GM12878 (cell line): ENCODE data around the gene PRKCE. TPM values are rescaled to one million over a fixed set of nuclear protein-coding genes. Genes with fewer than 3 reads are reported as not detected.

Source experiments
- DPF2 ChIP-seq: fragments of 450-650 bp; IDR thresholded peaks from 2 replicates; pipeline ENCODE4 v1.6.1; 2017; ENCODE audit warnings: mild to moderate bottlenecking
- MXI1 ChIP-seq: fragments of 150-350 bp; IDR thresholded peaks from 2 replicates; pipeline ENCODE4 v1.6.1; 2011; ENCODE audit warnings: low read depth, mild to moderate bottlenecking, inconsistent platforms, low read length, improper control_type of control experiment
- RFX5 ChIP-seq: IDR thresholded peaks from 2 replicates; pipeline ENCODE4 v1.6.1; 2011; ENCODE audit warnings: low read depth, low read length, improper control_type of control experiment
- SMAD1 ChIP-seq: fragments of 450-650 bp; IDR thresholded peaks from 2 replicates; pipeline ENCODE4 v1.6.1; 2018; ENCODE audit warnings: mild to moderate bottlenecking, low read depth; ENCODE audit not compliant: partially characterized antibody
- SPI1 ChIP-seq: IDR thresholded peaks from 2 replicates; pipeline ENCODE4 v1.6.1; 2011; ENCODE audit warnings: low read depth, mild to moderate bottlenecking, low read length, moderate library complexity, borderline replicate concordance; ENCODE audit not compliant: insufficient read depth
- TCF7 ChIP-seq: IDR thresholded peaks from 2 replicates; pipeline ENCODE4 v1.6.1; 2014; ENCODE audit warnings: antibody characterized with exemption, borderline replicate concordance
- polyA plus RNA-seq, 11 experiments: library from polyadenylated mRNA; depleted of rRNA in 4 of 11; unstranded in 6 of 11; stranded (reverse) in 5 of 11; fragments of >200 nt; fragmentation: Nextera tagmentation in 4 of 11; fragmentation: Illumina TruSeq in 1 of 11; extraction: Ambion mirVana in 4 of 11; extraction: Trizol in 1 of 11; gene quantifications; 1 replicate in 1 of 11; 2 replicates in 10 of 11; pipeline versions ENCODE4 v1.2.1 to v1.2.3, GENCODE V29; 2011 to 2016; ENCODE audit warnings: inconsistent platforms in 2 of 11, missing spikeins in 2 of 11, low read depth in 1 of 11
- total RNA-seq, 4 experiments: library from RNA; depleted of rRNA in 3 of 4; stranded (reverse); fragments of >200 nt in 3 of 4; fragmentation: Illumina TruSeq in 1 of 4; extraction: Trizol in 1 of 4; gene quantifications; 2 replicates each; pipeline versions ENCODE4 v1.2.1 to v1.2.3, GENCODE V29; 2013 to 2021
- TF ChIP-seq, protein P1 (sequence below): fragments of 450-650 bp; IDR thresholded peaks from 2 replicates; pipeline ENCODE4 v1.6.1; 2017; ENCODE audit warnings: mild to moderate bottlenecking, moderate library complexity
- TF ChIP-seq, protein P2 (sequence below): fragments of 450-650 bp; formaldehyde crosslinking; IDR thresholded peaks from 2 replicates; pipeline ENCODE4 v1.4.0; 2022; ENCODE audit warnings: mild to moderate bottlenecking, moderate library complexity
- TF ChIP-seq, protein P3 (sequence below): IDR thresholded peaks from 2 replicates; pipeline ENCODE4 v1.6.1; 2012; ENCODE audit warnings: improper control_type of control experiment, low read depth, low read length; ENCODE audit not compliant: insufficient replicate concordance

PRKCE gene
- total and polyA plus RNA-seq, 10 of the 15 experiments (the other 5 are each of a cell fraction or from before 2014, with no cell fraction given) = 2.6 to 28.2 (median 11.3) TPM

DNA sequence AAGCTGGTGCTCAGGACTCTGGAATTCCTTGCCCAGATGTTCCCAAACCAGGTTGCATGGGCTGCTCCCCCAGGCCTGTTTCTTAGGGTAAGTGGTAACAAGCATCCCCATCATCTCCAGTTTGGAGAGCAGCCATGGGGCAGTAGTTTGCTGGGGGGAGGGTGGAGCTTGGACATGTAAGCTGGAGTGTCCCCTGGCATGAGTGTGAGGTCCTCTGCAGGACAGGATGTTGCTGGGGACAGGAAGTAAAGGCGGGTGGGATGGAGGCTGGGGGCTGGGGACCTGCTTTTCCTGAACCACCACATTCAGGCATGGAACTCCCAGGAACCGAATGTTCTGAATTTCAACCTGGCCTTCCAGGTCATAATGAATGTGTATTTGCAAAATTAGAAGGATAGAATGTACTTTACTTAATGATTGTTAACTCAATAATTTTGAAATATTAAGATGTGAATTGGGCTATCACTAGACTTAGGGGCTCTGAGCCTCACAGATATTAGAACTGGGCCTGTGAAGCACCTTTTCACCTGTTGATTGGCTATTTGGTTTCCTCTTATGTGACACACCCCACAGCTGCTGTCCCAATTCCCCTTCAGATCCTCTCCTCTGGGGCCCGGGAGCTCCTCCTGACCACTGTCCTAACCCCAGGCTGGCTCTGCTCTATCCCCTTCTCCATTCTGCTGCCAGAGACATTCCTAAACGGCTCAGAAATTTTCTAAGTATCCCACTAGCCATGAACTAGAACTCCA lies 579.4 kb downstream of the PRKCE start (continued):
- TF ChIP-seq, protein P1, sequence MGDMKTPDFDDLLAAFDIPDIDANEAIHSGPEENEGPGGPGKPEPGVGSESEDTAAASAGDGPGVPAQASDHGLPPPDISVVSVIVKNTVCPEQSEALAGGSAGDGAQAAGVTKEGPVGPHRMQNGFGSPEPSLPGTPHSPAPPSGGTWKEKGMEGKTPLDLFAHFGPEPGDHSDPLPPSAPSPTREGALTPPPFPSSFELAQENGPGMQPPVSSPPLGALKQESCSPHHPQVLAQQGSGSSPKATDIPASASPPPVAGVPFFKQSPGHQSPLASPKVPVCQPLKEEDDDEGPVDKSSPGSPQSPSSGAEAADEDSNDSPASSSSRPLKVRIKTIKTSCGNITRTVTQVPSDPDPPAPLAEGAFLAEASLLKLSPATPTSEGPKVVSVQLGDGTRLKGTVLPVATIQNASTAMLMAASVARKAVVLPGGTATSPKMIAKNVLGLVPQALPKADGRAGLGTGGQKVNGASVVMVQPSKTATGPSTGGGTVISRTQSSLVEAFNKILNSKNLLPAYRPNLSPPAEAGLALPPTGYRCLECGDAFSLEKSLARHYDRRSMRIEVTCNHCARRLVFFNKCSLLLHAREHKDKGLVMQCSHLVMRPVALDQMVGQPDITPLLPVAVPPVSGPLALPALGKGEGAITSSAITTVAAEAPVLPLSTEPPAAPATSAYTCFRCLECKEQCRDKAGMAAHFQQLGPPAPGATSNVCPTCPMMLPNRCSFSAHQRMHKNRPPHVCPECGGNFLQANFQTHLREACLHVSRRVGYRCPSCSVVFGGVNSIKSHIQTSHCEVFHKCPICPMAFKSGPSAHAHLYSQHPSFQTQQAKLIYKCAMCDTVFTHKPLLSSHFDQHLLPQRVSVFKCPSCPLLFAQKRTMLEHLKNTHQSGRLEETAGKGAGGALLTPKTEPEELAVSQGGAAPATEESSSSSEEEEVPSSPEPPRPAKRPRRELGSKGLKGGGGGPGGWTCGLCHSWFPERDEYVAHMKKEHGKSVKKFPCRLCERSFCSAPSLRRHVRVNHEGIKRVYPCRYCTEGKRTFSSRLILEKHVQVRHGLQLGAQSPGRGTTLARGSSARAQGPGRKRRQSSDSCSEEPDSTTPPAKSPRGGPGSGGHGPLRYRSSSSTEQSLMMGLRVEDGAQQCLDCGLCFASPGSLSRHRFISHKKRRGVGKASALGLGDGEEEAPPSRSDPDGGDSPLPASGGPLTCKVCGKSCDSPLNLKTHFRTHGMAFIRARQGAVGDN = no peak
- TF ChIP-seq SMAD1 (no peak), DPF2 (no peak), MXI1 (no peak), SPI1 (no peak), RFX5 (no peak), TCF7 (no peak)
- TF ChIP-seq, protein P2, sequence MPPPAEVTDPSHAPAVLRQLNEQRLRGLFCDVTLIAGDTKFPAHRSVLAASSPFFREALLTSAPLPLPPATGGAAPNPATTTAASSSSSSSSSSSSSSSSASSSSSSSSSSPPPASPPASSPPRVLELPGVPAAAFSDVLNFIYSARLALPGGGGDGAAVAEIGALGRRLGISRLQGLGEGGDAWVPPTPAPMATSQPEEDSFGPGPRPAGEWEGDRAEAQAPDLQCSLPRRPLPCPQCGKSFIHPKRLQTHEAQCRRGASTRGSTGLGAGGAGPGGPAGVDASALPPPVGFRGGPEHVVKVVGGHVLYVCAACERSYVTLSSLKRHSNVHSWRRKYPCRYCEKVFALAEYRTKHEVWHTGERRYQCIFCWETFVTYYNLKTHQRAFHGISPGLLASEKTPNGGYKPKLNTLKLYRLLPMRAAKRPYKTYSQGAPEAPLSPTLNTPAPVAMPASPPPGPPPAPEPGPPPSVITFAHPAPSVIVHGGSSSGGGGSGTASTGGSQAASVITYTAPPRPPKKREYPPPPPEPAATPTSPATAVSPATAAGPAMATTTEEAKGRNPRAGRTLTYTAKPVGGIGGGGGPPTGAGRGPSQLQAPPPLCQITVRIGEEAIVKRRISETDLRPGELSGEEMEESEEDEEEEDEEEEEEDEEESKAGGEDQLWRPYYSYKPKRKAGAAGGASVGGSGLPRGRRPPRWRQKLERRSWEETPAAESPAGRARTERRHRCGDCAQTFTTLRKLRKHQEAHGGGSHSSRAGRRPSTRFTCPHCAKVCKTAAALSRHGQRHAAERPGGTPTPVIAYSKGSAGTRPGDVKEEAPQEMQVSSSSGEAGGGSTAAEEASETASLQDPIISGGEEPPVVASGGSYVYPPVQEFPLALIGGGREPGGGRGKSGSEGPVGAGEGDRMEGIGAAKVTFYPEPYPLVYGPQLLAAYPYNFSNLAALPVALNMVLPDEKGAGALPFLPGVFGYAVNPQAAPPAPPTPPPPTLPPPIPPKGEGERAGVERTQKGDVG (CRISPR knock-in tag) = no peak
- TF ChIP-seq, protein P3, sequence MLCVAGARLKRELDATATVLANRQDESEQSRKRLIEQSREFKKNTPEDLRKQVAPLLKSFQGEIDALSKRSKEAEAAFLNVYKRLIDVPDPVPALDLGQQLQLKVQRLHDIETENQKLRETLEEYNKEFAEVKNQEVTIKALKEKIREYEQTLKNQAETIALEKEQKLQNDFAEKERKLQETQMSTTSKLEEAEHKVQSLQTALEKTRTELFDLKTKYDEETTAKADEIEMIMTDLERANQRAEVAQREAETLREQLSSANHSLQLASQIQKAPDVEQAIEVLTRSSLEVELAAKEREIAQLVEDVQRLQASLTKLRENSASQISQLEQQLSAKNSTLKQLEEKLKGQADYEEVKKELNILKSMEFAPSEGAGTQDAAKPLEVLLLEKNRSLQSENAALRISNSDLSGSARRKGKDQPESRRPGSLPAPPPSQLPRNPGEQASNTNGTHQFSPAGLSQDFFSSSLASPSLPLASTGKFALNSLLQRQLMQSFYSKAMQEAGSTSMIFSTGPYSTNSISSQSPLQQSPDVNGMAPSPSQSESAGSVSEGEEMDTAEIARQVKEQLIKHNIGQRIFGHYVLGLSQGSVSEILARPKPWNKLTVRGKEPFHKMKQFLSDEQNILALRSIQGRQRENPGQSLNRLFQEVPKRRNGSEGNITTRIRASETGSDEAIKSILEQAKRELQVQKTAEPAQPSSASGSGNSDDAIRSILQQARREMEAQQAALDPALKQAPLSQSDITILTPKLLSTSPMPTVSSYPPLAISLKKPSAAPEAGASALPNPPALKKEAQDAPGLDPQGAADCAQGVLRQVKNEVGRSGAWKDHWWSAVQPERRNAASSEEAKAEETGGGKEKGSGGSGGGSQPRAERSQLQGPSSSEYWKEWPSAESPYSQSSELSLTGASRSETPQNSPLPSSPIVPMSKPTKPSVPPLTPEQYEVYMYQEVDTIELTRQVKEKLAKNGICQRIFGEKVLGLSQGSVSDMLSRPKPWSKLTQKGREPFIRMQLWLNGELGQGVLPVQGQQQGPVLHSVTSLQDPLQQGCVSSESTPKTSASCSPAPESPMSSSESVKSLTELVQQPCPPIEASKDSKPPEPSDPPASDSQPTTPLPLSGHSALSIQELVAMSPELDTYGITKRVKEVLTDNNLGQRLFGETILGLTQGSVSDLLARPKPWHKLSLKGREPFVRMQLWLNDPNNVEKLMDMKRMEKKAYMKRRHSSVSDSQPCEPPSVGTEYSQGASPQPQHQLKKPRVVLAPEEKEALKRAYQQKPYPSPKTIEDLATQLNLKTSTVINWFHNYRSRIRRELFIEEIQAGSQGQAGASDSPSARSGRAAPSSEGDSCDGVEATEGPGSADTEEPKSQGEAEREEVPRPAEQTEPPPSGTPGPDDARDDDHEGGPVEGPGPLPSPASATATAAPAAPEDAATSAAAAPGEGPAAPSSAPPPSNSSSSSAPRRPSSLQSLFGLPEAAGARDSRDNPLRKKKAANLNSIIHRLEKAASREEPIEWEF = no peak
